Measurements from ENCODE around the gene OSBPL3.

Gene OSBPL3

DNA sequence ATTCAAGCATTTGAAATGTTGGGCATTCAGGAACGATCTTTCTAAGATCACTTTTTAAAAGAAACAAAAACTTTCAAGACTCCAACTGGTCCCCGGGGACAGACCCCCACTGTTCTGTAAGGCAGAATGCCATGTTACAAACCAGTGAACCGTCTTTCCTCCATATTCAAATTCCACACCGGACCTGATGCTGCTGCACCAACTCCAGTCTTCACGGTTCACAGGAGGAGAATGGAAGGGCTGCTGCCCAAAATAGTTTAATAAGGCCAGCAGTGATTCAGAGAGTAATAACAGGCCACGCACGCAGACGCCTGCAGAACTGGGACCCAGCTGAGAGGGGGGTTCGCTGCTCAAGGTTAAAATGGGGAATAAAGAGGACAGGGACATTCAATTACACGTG, 47.2 kb downstream of the OSBPL3 start:
- H3K4me1 Mint-ChIP-seq = peaks cover 44% of the 10 kb centered on the region
- DNase-seq (ENCODE audit: low spot score in 2 of 2) = peak in 1 of 2 donors; percentile 4
- peak overlapping the region; percentile 78 for H3K4me3 Mint-ChIP-seq
- H3K36me3 Mint-ChIP-seq = peaks cover 19% of the 10 kb centered on the region
- peak overlapping the region; percentile 74 for H3K27ac Mint-ChIP-seq
- H3K27me3 Mint-ChIP-seq = no peaks in the 10 kb centered on the region
- peaks cover 3% of the 10 kb centered on the region for H3K9me3 Mint-ChIP-seq
- ATAC-seq (ENCODE audit: low read depth) = peak; percentile 88

- no peak for ATAC-seq (ENCODE audit: low read depth)
- Mint-ChIP-seq H3K27ac (peak overlapping the region; percentile 74), H3K4me3 (peak overlapping the region; percentile 78), H3K9me3 (peaks cover 3% of the 10 kb centered on the region), H3K4me1 (peaks cover 45% of the 10 kb centered on the region), H3K27me3 (no peaks in the 10 kb centered on the region), H3K36me3 (peaks cover 19% of the 10 kb centered on the region)
- no peak for DNase-seq (ENCODE audit: low spot score in 2 of 2)
Measured at GRCh38 chr7:24932389-24932788, 47.6 kb downstream of the OSBPL3 start.

- H3K4me3 Mint-ChIP-seq = peak overlapping the region; percentile 5
- peaks cover 3% of the 10 kb centered on the region for H3K9me3 Mint-ChIP-seq
- DNase-seq (ENCODE audit: low spot score in 2 of 2) (no peak), ATAC-seq (ENCODE audit: low read depth) (no peak)
- no peaks in the 10 kb centered on the region for H3K27me3 Mint-ChIP-seq
- H3K4me1 Mint-ChIP-seq = peaks cover 44% of the 10 kb centered on the region
- peaks cover 18% of the 10 kb centered on the region for H3K36me3 Mint-ChIP-seq
- H3K27ac Mint-ChIP-seq = peak overlapping the region; percentile 74
Measured at GRCh38 chr7:24931844-24932243, 48.1 kb downstream of the OSBPL3 start.

GRCh38 chr7:24930856-24931255, 49.1 kb downstream of the OSBPL3 start:
- Mint-ChIP-seq H3K27ac (no peak overlapping the region), H3K4me1 (peaks cover 40% of the 10 kb centered on the region), H3K9me3 (no peaks in the 10 kb centered on the region), H3K4me3 (no peak overlapping the region), H3K36me3 (peaks cover 14% of the 10 kb centered on the region), H3K27me3 (no peaks in the 10 kb centered on the region)
- ATAC-seq (ENCODE audit: low read depth) (no peak), DNase-seq (ENCODE audit: low spot score in 2 of 2) (no peak)

DNA sequence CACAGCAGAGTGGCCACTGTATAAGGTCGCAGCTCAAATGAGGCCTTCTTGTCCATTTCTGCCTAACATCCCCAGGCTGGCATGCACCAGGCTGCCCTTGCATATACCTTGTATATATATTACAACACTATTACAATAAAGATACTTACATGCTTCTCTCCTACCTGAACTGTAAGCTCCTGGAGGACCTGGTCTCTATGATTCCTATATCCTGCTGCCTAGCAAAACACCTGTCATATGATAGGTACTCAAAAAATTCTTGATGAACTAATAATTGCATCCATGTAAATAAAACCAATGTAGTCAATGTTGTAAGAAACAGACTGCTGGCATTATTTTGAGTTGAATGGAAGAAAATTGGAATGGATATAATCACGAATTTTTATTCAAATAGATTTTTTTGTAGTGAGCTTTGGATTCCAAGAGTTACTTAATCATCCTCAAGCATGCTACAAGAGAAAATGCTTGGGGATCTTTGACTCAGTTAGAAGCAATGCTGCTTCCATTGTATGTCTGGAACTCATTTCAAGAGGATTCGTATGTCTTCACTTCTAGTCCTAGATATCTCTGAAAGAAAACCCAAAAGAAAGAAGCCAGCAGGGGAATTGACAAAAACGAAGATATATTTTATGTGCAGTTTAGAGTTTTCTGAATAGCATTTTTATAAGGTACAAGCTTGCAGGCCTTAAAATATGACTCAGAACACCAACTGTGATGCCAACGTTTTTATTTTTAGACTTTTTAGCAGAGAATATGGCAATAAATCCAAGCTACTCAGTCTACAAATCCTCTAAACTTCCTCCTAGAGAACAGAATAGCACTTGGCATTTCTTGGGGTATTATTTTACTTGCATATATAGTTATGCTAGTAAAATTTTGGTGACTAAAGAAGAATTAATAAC, 53.1 kb downstream of the OSBPL3 start:
- H3K27ac Mint-ChIP-seq = no peak overlapping the region
- no peaks in the 10 kb centered on the region for H3K9me3 Mint-ChIP-seq
- H3K4me1 Mint-ChIP-seq = peaks cover 33% of the 10 kb centered on the region
- no peak for ATAC-seq (ENCODE audit: low read depth)
- H3K4me3 Mint-ChIP-seq = no peak overlapping the region
- no peaks in the 10 kb centered on the region for H3K27me3 Mint-ChIP-seq
- no peak for DNase-seq (ENCODE audit: low spot score in 2 of 2)
- H3K36me3 Mint-ChIP-seq = peaks cover 17% of the 10 kb centered on the region

DNA sequence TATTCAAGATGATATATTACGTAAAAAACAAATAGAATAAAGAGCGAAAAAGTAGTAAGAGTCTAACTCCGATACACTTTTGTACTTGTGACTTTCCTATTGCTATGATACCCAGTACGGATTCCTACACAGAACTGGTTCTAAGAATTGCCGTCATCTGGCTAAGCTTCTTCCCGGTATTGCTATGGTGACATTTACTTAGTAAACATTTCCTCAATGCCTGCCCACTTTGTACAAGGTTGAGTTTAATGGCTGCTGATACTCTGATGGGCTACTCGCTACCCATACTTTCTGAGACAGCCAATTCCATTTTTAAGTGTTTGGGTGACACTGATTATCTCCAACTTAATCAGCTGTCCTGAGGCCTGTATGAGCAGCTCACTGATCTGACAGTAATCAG, 55.6 kb downstream of the OSBPL3 start:
- H3K4me3 Mint-ChIP-seq = no peak overlapping the region
- no peaks in the 10 kb centered on the region for H3K9me3 Mint-ChIP-seq
- peaks cover 43% of the 10 kb centered on the region for H3K4me1 Mint-ChIP-seq
- no peaks in the 10 kb centered on the region for H3K27me3 Mint-ChIP-seq
- no peak for ATAC-seq (ENCODE audit: low read depth)
- DNase-seq (ENCODE audit: low spot score in 2 of 2) = no peak
- peaks cover 5% of the 10 kb centered on the region for H3K36me3 Mint-ChIP-seq
- no peak overlapping the region for H3K27ac Mint-ChIP-seq

DNA sequence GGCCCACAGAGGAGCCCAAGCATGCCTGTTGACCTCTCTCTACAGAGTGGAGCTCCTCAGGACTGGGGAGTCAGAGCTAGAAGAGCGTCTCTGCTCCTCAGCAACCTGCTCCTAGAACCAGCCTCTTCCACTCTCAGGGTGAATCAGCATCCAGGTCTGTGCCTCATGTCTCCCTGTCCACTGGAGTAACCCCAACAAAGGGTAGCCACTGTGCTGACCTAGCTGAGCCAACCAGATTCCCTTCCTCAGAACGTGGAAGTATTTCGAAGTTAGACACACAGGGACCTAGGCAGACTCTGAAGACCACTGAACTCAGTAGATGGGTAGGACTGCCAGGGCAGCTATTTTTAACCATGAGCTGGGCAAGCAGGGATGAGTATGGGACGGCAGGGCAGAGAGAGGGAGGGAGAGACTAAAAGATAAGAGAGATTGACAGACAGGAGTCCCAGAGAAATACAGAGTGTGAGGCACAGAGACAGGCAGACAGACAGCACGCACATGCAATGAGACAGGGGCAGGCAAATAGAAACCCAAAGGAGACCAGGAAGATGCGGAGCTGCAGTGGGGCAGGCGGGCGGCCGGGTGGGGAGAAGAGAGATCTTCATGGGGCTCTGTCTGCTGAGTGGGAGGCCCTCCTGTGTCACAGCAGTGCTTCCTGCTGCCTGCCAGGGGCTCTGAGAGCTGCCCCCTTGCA, 56.7 kb downstream of the OSBPL3 start:
- H3K9me3 Mint-ChIP-seq = no peaks in the 10 kb centered on the region
- peaks cover 48% of the 10 kb centered on the region for H3K4me1 Mint-ChIP-seq
- DNase-seq (ENCODE audit: low spot score in 2 of 2) = no peak
- ATAC-seq (ENCODE audit: low read depth) = no peak
- no peaks in the 10 kb centered on the region for H3K27me3 Mint-ChIP-seq
- peaks cover 5% of the 10 kb centered on the region for H3K36me3 Mint-ChIP-seq
- peak overlapping the region; percentile 56 for H3K27ac Mint-ChIP-seq
- no peak overlapping the region for H3K4me3 Mint-ChIP-seq

DNA sequence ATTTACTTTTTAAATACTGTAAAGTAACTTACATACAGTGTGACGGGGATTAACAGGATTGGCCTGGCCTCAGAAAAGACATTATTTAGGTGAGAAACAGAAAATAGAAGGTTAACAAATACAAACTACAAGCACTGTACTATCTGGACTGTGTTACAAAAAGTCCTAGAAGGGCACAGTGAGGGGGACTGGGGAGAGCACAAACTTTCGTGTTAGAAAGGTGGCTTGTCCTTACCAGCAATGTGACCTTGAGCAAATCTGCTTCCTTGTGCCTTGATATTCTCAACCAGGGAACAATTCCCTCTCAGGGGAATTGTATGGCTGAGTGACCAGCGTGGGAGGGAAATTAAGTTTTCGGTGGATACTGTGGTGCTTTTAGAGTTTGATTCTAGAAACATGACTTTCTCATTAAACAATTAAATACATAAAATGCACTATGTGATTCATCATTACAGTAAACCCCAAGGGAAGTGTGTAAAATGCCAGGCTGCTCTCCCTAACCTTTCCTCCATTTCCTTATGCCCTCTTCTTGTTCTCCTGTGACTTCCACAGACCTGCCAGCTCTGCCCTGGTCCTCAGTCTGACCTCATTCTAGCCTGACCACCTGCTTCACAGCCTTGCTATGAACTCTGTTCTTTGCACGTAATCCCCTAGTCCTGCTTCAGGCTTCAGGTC, 57.7 kb downstream of the OSBPL3 start:
- ATAC-seq (ENCODE audit: low read depth) (no peak), DNase-seq (ENCODE audit: low spot score in 2 of 2) (no peak)
- no peak overlapping the region for H3K4me3 Mint-ChIP-seq
- H3K27me3 Mint-ChIP-seq = no peaks in the 10 kb centered on the region
- no peak overlapping the region for H3K27ac Mint-ChIP-seq
- H3K9me3 Mint-ChIP-seq = no peaks in the 10 kb centered on the region
- peaks cover 55% of the 10 kb centered on the region for H3K4me1 Mint-ChIP-seq
- peaks cover 3% of the 10 kb centered on the region for H3K36me3 Mint-ChIP-seq

DNA sequence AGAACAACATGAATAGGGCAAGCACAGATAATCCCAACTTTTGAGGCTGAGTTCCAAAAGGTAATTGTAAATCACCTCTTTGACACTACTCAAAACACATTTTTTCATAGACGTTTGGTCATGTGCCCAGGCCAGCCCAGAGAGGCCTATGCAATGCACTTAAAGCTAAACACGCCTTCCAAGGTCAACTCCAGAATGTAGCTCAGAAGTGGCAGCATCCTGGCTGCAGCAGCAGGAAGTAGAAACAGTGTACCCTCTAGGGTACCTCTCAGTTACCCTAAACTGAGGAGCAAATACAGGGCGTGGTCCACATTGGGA, 58.7 kb downstream of the OSBPL3 start:
- Mint-ChIP-seq H3K9me3 (no peaks in the 10 kb centered on the region), H3K27ac (peak overlapping the region; percentile 69), H3K4me3 (no peak overlapping the region), H3K27me3 (no peaks in the 10 kb centered on the region), H3K4me1 (peaks cover 57% of the 10 kb centered on the region), H3K36me3 (peaks cover 5% of the 10 kb centered on the region)
- ATAC-seq (ENCODE audit: low read depth) (no peak), DNase-seq (ENCODE audit: low spot score in 2 of 2) (no peak)

- peaks cover 5% of the 10 kb centered on the region for H3K36me3 Mint-ChIP-seq
- DNase-seq (ENCODE audit: low spot score in 2 of 2) = no peak
- H3K27ac Mint-ChIP-seq = peak overlapping the region; percentile 69
- no peak overlapping the region for H3K4me3 Mint-ChIP-seq
- no peaks in the 10 kb centered on the region for H3K9me3 Mint-ChIP-seq
- no peak for ATAC-seq (ENCODE audit: low read depth)
- H3K27me3 Mint-ChIP-seq = no peaks in the 10 kb centered on the region
- peaks cover 56% of the 10 kb centered on the region for H3K4me1 Mint-ChIP-seq
Measured at GRCh38 chr7:24920451-24921361, 59.3 kb downstream of the OSBPL3 start.

DNA sequence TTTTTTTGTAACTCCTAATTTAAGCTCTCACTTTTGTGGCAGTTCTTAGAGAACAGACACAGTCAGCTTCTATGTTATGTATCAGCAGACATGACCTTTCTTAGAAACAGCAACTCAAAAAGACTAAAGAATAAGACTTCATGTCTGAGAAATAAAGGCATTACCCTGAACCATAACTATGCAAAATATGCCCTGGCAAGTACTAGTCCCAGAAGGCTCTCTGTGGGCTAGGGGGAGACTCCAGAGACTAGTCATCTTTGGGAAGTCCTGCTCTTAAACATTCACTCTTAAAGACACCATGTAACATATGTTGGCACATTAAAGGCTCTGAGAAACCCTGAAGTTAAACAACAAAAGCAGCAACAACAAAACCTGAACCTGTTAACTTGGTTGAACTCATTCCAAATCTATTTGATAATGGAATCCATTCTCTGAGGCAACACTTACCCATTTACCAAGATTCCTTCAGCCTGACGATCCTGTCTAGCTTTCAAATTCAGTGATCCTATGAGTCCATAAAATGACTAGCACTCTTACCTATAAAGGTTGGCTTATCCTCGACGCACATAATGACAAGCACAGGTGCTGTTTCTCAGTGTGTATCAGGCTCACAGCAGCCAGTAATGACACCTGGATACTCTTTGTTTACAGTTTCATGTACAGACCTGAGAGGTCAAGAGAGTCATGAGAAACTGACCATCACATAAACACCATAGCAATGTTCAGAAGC, 62.3 kb downstream of the OSBPL3 start:
- no peak for ATAC-seq (ENCODE audit: low read depth)
- no peak overlapping the region for H3K27ac Mint-ChIP-seq

DNA sequence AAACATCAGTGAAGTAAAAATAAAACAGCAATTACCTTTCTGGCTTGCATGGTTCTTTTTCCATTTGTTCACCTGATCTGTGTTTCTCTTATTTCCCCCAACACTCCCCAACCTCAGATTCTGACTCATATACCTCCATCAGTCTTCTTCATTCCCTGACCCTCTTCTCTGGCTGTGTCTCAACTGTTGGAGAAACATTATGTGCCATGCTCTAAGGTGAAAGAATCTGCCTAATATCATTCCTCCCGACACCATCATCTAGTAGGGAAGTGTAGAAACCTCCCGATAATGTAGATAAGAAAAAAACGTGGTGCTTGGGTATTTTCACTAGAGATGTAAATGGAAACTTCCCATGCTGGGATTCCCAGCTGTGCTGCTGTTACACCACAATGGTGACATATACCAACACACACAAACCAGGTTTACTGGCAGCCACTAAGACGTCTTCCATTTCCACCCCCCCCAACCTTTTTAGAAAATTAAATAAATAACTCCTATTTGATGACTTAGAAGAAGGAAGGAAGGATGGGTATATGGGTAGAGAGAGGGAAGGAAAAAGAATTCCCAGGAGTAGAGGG, 63.4 kb downstream of the OSBPL3 start:
- H3K9me3 Mint-ChIP-seq = no peaks in the 10 kb centered on the region
- no peak overlapping the region for H3K4me3 Mint-ChIP-seq
- ATAC-seq (ENCODE audit: low read depth) (no peak), DNase-seq (ENCODE audit: low spot score in 2 of 2) (no peak)
- no peaks in the 10 kb centered on the region for H3K27me3 Mint-ChIP-seq
- H3K27ac Mint-ChIP-seq = no peak overlapping the region
- peaks cover 6% of the 10 kb centered on the region for H3K36me3 Mint-ChIP-seq
- peaks cover 70% of the 10 kb centered on the region for H3K4me1 Mint-ChIP-seq

More for the DNA sequence above, 62.3 kb downstream of the OSBPL3 start:
- peaks cover 70% of the 10 kb centered on the region for H3K4me1 Mint-ChIP-seq
- no peaks in the 10 kb centered on the region for H3K27me3 Mint-ChIP-seq
- no peak overlapping the region for H3K4me3 Mint-ChIP-seq
- H3K36me3 Mint-ChIP-seq = peaks cover 5% of the 10 kb centered on the region
- H3K9me3 Mint-ChIP-seq = no peaks in the 10 kb centered on the region
- DNase-seq (ENCODE audit: low spot score in 2 of 2) = no peak

GRCh38 chr7:24914465-24914859, 65.5 kb downstream of the OSBPL3 start:
- H3K27ac Mint-ChIP-seq = no peak overlapping the region

More at GRCh38 chr7:24914465-24914859, 65.5 kb downstream of the OSBPL3 start:
- no peak for DNase-seq (ENCODE audit: low spot score in 2 of 2)
- ATAC-seq (ENCODE audit: low read depth) = no peak
- Mint-ChIP-seq H3K4me1 (peaks cover 69% of the 10 kb centered on the region), H3K36me3 (peaks cover 6% of the 10 kb centered on the region), H3K9me3 (no peaks in the 10 kb centered on the region), H3K4me3 (no peak overlapping the region), H3K27me3 (no peaks in the 10 kb centered on the region)

Measured in memory B cell (primary cell).